NT2/D1 (cell line): Measurements from ENCODE around the gene TRIM39.

Source experiments
- DNase-seq: peaks from one replicate; pipeline ENCODE4 v3.0.0-alpha.2; 2011; ENCODE audit warnings: low read depth, low spot score
- H3K27me3 ChIP-seq: 2 replicates; pipeline ENCODE4 v1.6.0; 2011; ENCODE audit warnings: mild to moderate bottlenecking; ENCODE audit not compliant: insufficient read length, insufficient read depth
- H3K36me3 ChIP-seq: 2 replicates; pipeline ENCODE4 v1.6.1; 2011; ENCODE audit warnings: mild to moderate bottlenecking, low read length, mixed read lengths; ENCODE audit not compliant: insufficient read depth, insufficient read length
- H3K4me1 ChIP-seq: 2 replicates; pipeline ENCODE4 v1.5.1; 2011; ENCODE audit not compliant: insufficient read depth, insufficient read length
- H3K4me3 ChIP-seq: 2 replicates; pipeline ENCODE4 v1.5.1; 2011; ENCODE audit warnings: low read depth; ENCODE audit not compliant: insufficient read length
- H3K9ac ChIP-seq: 2 replicates; pipeline ENCODE4 v1.6.0; 2011; ENCODE audit warnings: low read depth; ENCODE audit not compliant: insufficient read length
- H3K9me3 ChIP-seq: 2 replicates; pipeline ENCODE4 v1.5.1; 2011; ENCODE audit warnings: mild to moderate bottlenecking, low read length; ENCODE audit not compliant: insufficient read depth
- SUZ12 ChIP-seq: IDR thresholded peaks from 2 replicates; pipeline ENCODE4 v1.6.1; 2011; ENCODE audit not compliant: insufficient read length, insufficient read depth; ENCODE audit errors: extremely low read depth
- YY1 ChIP-seq: IDR thresholded peaks from 2 replicates; pipeline ENCODE4 v1.6.1; 2011; ENCODE audit not compliant: insufficient read length, insufficient read depth
- ZNF274 ChIP-seq: IDR thresholded peaks from 2 replicates; pipeline ENCODE4 v1.6.1; 2011; ENCODE audit warnings: mild to moderate bottlenecking, low read depth, low read length

The TRIM39 gene

DNA sequence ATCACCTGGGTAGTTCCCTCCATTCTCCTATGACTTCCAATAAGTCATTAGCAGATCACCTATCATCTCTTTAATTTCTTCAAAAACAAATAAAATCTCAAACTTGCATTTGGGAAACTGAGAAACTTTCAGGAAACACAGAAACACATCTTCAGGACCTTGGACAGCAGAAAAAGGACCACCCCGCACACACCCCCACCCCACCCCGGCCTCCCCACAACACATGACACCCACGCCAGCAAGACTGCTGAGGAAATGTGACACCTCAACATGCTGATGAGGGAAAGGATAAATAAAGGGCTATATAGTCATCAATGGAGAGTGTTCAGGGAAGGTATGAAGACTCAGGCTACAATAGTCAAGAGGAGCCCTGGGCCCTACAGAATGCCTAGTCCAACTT is 15.6 kb upstream of the TRIM39 start:
- H3K27me3 ChIP-seq = no peaks in the 10 kb centered on the region
- H3K4me1 ChIP-seq = no peaks in the 10 kb centered on the region
- H3K36me3 ChIP-seq = peaks cover 72% of the 10 kb centered on the region
- no peak overlapping the region for H3K9ac ChIP-seq
- no peaks in the 10 kb centered on the region for H3K9me3 ChIP-seq
- TF ChIP-seq SUZ12 (no peak), ZNF274 (no peak), YY1 (no peak)
- no peak overlapping the region for H3K4me3 ChIP-seq
- DNase-seq = no peak

DNA sequence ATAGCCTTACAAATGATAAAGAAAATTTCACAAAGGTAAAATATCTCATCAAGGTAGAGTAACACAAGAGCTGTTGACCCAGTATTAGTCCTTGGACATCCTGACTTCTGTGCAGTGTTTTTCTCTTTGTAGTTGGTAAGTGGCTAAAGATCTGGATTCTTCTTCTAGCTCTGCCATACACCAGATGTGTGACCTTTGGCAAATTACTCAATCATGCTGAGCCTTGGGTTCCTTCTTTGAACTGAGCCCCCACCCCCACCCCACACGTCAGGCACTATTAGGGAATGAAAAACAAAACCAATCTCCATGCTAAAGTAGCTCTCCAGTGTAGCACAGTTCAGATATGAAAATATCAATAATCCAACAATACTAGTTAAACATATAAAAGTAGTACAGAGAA is 15.1 kb upstream of the TRIM39 start:
- H3K9me3 ChIP-seq = no peaks in the 10 kb centered on the region
- H3K36me3 ChIP-seq = peaks cover 71% of the 10 kb centered on the region
- TF ChIP-seq SUZ12 (no peak), ZNF274 (no peak), YY1 (no peak)
- DNase-seq = no peak
- H3K4me3 ChIP-seq = no peak overlapping the region
- no peaks in the 10 kb centered on the region for H3K4me1 ChIP-seq
- no peak overlapping the region for H3K9ac ChIP-seq
- no peaks in the 10 kb centered on the region for H3K27me3 ChIP-seq

GRCh38 chr6:30312266-30312665 is 14.5 kb upstream of the TRIM39 start:
- H3K36me3 ChIP-seq = peaks cover 72% of the 10 kb centered on the region
- H3K9me3 ChIP-seq = no peaks in the 10 kb centered on the region
- TF ChIP-seq ZNF274 (no peak), YY1 (no peak), SUZ12 (no peak)
- H3K4me1 ChIP-seq = no peaks in the 10 kb centered on the region
- H3K9ac ChIP-seq = no peak overlapping the region
- no peak for DNase-seq
- no peaks in the 10 kb centered on the region for H3K27me3 ChIP-seq
- no peak overlapping the region for H3K4me3 ChIP-seq

- DNase-seq = no peak
- TF ChIP-seq ZNF274 (no peak), SUZ12 (no peak), YY1 (no peak)
- no peak overlapping the region for H3K9ac ChIP-seq
- peaks cover 73% of the 10 kb centered on the region for H3K36me3 ChIP-seq
- no peaks in the 10 kb centered on the region for H3K9me3 ChIP-seq
- H3K27me3 ChIP-seq = no peaks in the 10 kb centered on the region
- no peak overlapping the region for H3K4me3 ChIP-seq
- no peaks in the 10 kb centered on the region for H3K4me1 ChIP-seq
Measured at GRCh38 chr6:30312676-30313321, 13.9 kb upstream of the TRIM39 start.

DNA sequence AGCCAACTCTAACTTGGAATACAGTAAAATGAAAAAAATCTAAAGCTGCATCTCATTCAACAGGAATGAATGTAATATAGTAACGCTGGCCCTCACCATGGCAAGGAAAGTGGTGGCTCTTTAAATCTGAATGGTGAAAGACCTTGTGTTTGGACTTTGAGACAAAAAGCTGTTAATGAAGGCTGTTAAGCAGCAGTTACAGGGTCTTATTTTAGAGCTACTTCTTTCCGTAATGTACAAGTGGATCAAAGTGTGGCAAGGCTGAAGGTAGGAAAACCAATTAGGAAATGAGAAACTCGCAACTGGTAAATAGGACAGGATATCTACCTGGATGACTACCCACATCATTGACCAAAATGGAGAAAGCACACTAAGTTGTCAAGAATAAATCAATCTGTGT is 11.6 kb upstream of the TRIM39 start:
- H3K27me3 ChIP-seq = no peaks in the 10 kb centered on the region
- H3K4me1 ChIP-seq = no peaks in the 10 kb centered on the region
- H3K9me3 ChIP-seq = no peaks in the 10 kb centered on the region
- DNase-seq = no peak
- H3K4me3 ChIP-seq = no peak overlapping the region
- peaks cover 72% of the 10 kb centered on the region for H3K36me3 ChIP-seq
- TF ChIP-seq ZNF274 (no peak), SUZ12 (no peak), YY1 (no peak)
- no peak overlapping the region for H3K9ac ChIP-seq

GRCh38 chr6:30317913-30318589 is 8.7 kb upstream of the TRIM39 start:
- DNase-seq = no peak
- Histone ChIP-seq H3K4me1 (no peaks in the 10 kb centered on the region), H3K27me3 (no peaks in the 10 kb centered on the region), H3K4me3 (no peak overlapping the region), H3K9ac (no peak overlapping the region), H3K9me3 (no peaks in the 10 kb centered on the region), H3K36me3 (peaks cover 63% of the 10 kb centered on the region)
- TF ChIP-seq YY1 = no peak
- no peak for TF ChIP-seq SUZ12

GRCh38 chr6:30319146-30319835 is 7.4 kb upstream of the TRIM39 start:
- no peaks in the 10 kb centered on the region for H3K4me1 ChIP-seq

More at GRCh38 chr6:30319146-30319835, 7.4 kb upstream of the TRIM39 start:
- Histone ChIP-seq H3K9me3 (no peaks in the 10 kb centered on the region), H3K4me3 (no peak overlapping the region), H3K9ac (no peak overlapping the region), H3K36me3 (peaks cover 51% of the 10 kb centered on the region), H3K27me3 (no peaks in the 10 kb centered on the region)
- TF ChIP-seq SUZ12 (no peak), YY1 (no peak), ZNF274 (no peak)
- peak; percentile 42 for DNase-seq
